Sigmoid colon (tissue), 7 donors: ENCODE measurements around the gene UBE3A. TPM values are rescaled to one million over a fixed set of nuclear protein-coding genes. Genes with fewer than 3 reads are reported as not detected.

Experiments
- DNase-seq: peaks from one replicate; pipeline ENCODE4 v3.0.0-alpha.2; 2019
- H3K27ac ChIP-seq, 4 donors: fragments of 200-600 bp; sonication (generic); one replicate each; pipeline ENCODE4 v1.5.1; 2016 to 2019; ENCODE audit warnings: mild to moderate bottlenecking in 1 of 4
- H3K27me3 ChIP-seq, 3 donors: fragments of 200-600 bp; sonication (generic); one replicate each; pipeline ENCODE4 v1.5.1; 2019; ENCODE audit warnings: mild to moderate bottlenecking in 1 of 3
- H3K36me3 ChIP-seq, 4 donors: fragments of 200-600 bp; sonication (generic); one replicate each; pipeline ENCODE4 v1.5.1; 2016 to 2019
- H3K4me1 ChIP-seq, 4 donors: fragments of 200-600 bp; sonication (generic); one replicate each; pipeline ENCODE4 v1.5.1; 2017 to 2019
- H3K4me3 ChIP-seq, 4 donors: fragments of 200-600 bp; sonication (generic); one replicate each; pipeline ENCODE4 v1.5.1; 2017 to 2019; ENCODE audit warnings: mild to moderate bottlenecking in 2 of 4, moderate library complexity in 1 of 4
- H3K9me3 ChIP-seq, 4 donors: fragments of 200-600 bp in 3 of 4; sonication (generic) in 3 of 4; one replicate each; pipeline versions ENCODE4 v1.5.1 to v1.6.1; 2013 to 2019
- CTCF ChIP-seq, 4 experiments: fragments of 450-650 bp in 3 of 4; fragments of 200-600 bp in 1 of 4; IDR thresholded peaks; one replicate each; pipeline ENCODE4 v1.5.1; 2016 to 2019; ENCODE audit warnings: antibody characterized with exemption in 4 of 4, mild to moderate bottlenecking in 3 of 4, moderate library complexity in 2 of 4
- EP300 ChIP-seq, 4 donors: sonication (generic); formaldehyde crosslinking; IDR thresholded peaks; one replicate each; pipeline ENCODE4 v1.6.1; 2017; ENCODE audit warnings: antibody characterized with exemption in 4 of 4
- POLR2A ChIP-seq, 2 donors: fragments of 450-650 bp; IDR thresholded peaks; one replicate each; pipeline ENCODE4 v1.6.1; 2016; ENCODE audit warnings: antibody characterized with exemption in 2 of 2, mild to moderate bottlenecking in 2 of 2, moderate library complexity in 2 of 2
- POLR2AphosphoS5 ChIP-seq, 4 donors: sonication (generic); formaldehyde crosslinking; IDR thresholded peaks; one replicate each; pipeline ENCODE4 v1.6.1; 2017; ENCODE audit warnings: antibody characterized with exemption in 4 of 4
- WGBS, 2 donors: extraction: QIAGEN DNeasy Blood & Tissue Kit; methylation state at CpG; one replicate each; pipeline ENCODE4 v1.1.7; 2013; 5-methylcytosine and 5-hydroxymethylcytosine counted together
- intact Hi-C: fragments of 100-400 bp; cut with DNase I; formaldehyde crosslinking; loops from one replicate; pipeline ENCODE4 v1.15.1; 2023
- polyA plus RNA-seq, 3 donors: library from polyadenylated mRNA; stranded (reverse); fragments of 200-250 nt; gene quantifications; one replicate each; pipeline ENCODE4 v1.2.3, GENCODE V29; 2013
- total RNA-seq, 4 donors: library from RNA; depleted of rRNA; stranded (reverse); fragments of >200 nt; gene quantifications; one replicate each; pipeline ENCODE4 v1.1.0, GENCODE V29; 2016
- donor health status: healthy with polysubstance abuse.
- donor health status: Bipolar disorder and iron deficiency.
- donor health status: healthy.

Gene UBE3A
- total and polyA plus RNA-seq, 7 donors: 12.6 to 103 (median 70.9) TPM

DNA sequence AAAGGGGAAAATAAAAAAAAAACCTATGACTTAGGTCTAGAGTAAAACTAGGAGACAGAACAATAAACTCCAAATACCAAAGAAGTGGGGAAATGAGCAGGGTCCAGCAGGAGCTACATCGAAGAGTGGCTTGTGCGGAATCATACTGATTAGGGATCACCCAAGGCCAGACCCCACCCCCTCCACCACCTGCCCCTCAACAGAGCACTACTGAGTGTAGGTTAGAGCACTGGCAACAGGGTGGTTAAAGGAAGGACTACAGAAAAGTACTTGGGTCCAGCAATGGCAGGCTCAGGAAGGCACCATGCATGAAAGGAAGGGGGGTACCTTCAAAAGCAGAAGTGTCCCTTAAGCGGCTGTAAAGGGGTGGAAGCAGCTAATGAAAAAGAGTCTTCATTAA is 96.2 kb downstream of the UBE3A start:
- WGBS, 2 donors: 94 to 97% methylated on average over 3 of the region's 3 CpGs
- Histone ChIP-seq H3K4me3 (no peak overlapping the region), H3K4me1 (peaks cover 0 to 15% (median 8%) of the 10 kb centered on the region in 4 donors), H3K27me3 (no peaks in the 10 kb centered on the region), H3K36me3 (peaks cover 8 to 43% (median 15%) of the 10 kb centered on the region in 4 donors), H3K9me3 (peaks cover 0 to 7% (median 0%) of the 10 kb centered on the region in 4 donors), H3K27ac (no peak overlapping the region)
- DNase-seq: no peak
- intact Hi-C loops: no loop called here
- TF ChIP-seq CTCF (IDR thresholded peaks at IDR 0.05) (no peak), POLR2A (IDR thresholded peaks at IDR 0.05) (no peak), EP300 (IDR thresholded peaks at IDR 0.05) (no peak), POLR2AphosphoS5 (IDR thresholded peaks at IDR 0.05) (no peak)

DNA sequence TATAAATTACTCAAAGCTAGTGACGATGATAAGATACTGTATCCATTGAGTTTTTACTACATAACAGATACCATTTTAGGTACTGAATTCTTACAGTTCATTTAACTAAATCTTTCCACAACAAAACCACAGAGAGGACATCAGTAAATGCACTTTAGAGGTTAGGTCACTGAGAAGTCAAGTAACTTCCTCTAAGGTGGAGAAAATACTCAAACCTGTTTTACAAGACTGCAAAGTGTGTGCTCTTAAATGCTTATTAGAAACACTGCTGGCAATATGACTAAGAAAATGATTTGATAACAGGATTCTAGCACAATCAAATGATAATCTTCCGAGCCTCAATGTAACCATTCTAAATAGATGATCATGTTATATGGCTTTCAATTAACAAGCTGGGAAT is 99.4 kb downstream of the UBE3A start:
- Histone ChIP-seq H3K27ac (no peak overlapping the region), H3K9me3 (no peaks in the 10 kb centered on the region), H3K4me1 (no peaks in the 10 kb centered on the region), H3K36me3 (peaks cover 8 to 56% (median 15%) of the 10 kb centered on the region in 4 donors), H3K27me3 (no peaks in the 10 kb centered on the region), H3K4me3 (no peak overlapping the region)
- TF ChIP-seq POLR2AphosphoS5 (IDR thresholded peaks at IDR 0.05): no peak
- TF ChIP-seq CTCF (IDR thresholded peaks at IDR 0.05): no peak
- no peak for TF ChIP-seq EP300 (IDR thresholded peaks at IDR 0.05)
- no peak for TF ChIP-seq POLR2A (IDR thresholded peaks at IDR 0.05)
- no peak for DNase-seq
- 93 to 95% methylated on average over 2 of the region's 2 CpGs for WGBS, 2 donors
- intact Hi-C loops: no loop called here

DNA sequence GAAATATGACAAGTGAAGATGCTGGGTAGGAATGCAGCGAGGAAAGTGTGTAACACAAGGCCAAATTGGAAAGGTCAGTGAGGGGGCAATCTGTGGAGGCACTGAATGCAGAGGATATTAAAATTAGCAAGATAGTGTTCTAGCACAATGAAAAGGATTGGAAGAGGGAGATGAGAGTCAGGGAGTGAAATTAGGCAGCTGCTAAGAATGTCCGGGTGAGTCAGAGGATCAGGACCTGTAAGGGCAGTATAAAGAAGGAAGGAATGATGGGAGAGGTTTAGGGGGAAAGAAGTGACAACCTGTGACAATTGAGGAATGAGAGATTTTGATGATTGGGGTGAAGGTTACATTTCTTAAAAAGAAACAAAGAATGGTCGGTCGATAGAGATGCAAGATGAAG is 103.5 kb downstream of the UBE3A start:
- intact Hi-C loops: no loop called here
- H3K27ac ChIP-seq: no peak overlapping the region
- TF ChIP-seq POLR2AphosphoS5 (IDR thresholded peaks at IDR 0.05) (no peak), POLR2A (IDR thresholded peaks at IDR 0.05) (no peak), CTCF (IDR thresholded peaks at IDR 0.05) (no peak), EP300 (IDR thresholded peaks at IDR 0.05) (no peak)

DNA sequence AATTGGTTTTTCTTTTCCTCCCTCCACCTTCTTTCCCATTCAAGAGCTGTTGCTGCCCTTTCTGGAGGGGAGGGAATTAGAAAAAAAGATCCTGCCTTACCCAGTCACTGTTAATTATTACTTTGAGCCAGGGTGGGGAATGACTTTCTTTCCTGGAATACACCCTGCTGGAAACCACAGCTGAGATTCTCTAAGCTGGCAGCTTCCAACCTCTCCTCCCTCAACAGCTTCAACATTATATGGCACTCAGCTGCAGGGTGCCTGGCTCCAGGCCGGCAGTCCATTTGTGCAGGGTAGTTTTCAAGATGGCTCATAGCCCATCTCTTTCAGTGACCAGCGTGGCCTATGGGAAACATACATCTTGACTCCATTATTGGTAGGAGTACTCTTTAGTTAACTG is 105.8 kb downstream of the UBE3A start:
- intact Hi-C loops: no loop called here
- Histone ChIP-seq H3K27me3 (no peaks in the 10 kb centered on the region), H3K36me3 (peaks cover 0 to 26% (median 2%) of the 10 kb centered on the region in 4 donors), H3K4me3 (no peak overlapping the region), H3K9me3 (peaks cover 0 to 4% (median 0%) of the 10 kb centered on the region in 4 donors), H3K27ac (no peak overlapping the region), H3K4me1 (no peaks in the 10 kb centered on the region)
- WGBS, 2 donors: 59 to 84% methylated on average over 2 of the region's 2 CpGs
- no peak for DNase-seq
- TF ChIP-seq EP300 (IDR thresholded peaks at IDR 0.05) (no peak), POLR2A (IDR thresholded peaks at IDR 0.05) (no peak)

More for the DNA sequence above, 103.5 kb downstream of the UBE3A start:
- no peak for DNase-seq
- H3K27me3 ChIP-seq: no peaks in the 10 kb centered on the region
- no peak overlapping the region for H3K4me3 ChIP-seq
- H3K4me1 ChIP-seq: no peaks in the 10 kb centered on the region
- peaks cover 0 to 4% (median 0%) of the 10 kb centered on the region in 4 donors for H3K9me3 ChIP-seq
- 97 to 98% methylated on average over 4 of the region's 4 CpGs for WGBS, 2 donors
- H3K36me3 ChIP-seq: peaks cover 8 to 48% (median 15%) of the 10 kb centered on the region in 4 donors

DNA sequence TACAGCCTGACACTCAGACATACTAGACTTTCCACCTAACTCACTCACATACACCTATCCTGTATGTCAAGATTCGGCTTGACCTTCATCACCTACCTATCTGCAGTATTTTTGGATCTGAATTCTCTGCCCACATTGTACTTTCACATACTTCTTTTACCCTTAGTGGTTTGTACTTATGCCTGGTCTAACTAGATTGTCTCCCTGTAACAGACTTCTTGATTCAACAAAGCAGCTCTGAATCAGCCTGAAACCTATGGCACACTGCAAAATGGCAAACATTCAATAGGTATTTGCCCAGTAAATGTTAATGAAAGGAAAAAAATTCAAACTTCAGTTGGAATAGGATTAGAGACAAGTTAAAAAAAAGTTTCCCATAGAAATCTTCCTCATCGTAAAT is 106.5 kb downstream of the UBE3A start:
- Histone ChIP-seq H3K27me3 (no peaks in the 10 kb centered on the region), H3K36me3 (peaks cover 0 to 19% (median 0%) of the 10 kb centered on the region in 4 donors), H3K27ac (no peak overlapping the region), H3K4me3 (no peak overlapping the region), H3K9me3 (peaks cover 0 to 4% (median 0%) of the 10 kb centered on the region in 4 donors), H3K4me1 (no peaks in the 10 kb centered on the region)
- WGBS, 2 donors: 88 to 92% methylated on average over 2 of the region's 2 CpGs
- no peak for DNase-seq
- intact Hi-C loops: no loop called here
- TF ChIP-seq POLR2A (IDR thresholded peaks at IDR 0.05) (no peak), POLR2AphosphoS5 (IDR thresholded peaks at IDR 0.05) (no peak), EP300 (IDR thresholded peaks at IDR 0.05) (no peak), CTCF (IDR thresholded peaks at IDR 0.05) (no peak)
